HG02943 (cell line): ENCODE measurements around the gene NFIX.

Experiments
- ATAC-seq: cut with Tn5 transposase; IDR thresholded peaks from one replicate; pipeline ENCODE4 v1.9.1; 2021; ENCODE audit warnings: mild to moderate bottlenecking, low read depth, moderate library complexity; ENCODE audit not compliant: unreplicated experiment

NFIX gene

DNA sequence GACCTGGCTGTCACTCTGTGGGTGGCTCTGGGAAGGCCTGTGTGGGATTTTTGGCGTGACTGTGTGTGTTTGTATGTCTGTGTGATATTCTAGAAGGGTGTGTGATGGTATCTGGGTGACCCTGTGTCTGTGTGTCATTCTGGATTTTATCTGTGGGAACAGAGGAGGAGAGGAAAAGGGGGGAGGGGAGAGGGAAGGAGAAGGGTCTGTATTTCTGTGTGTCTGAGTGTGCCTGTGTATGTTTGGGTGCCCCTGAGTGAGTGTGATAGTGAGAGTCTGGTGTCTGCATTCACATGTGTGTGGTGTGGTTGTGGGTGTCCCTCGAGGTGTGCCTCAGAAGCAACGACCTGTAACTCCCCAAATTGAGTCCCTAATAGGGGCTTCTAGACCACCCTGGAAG, 8.1 kb upstream of the NFIX start:
- ATAC-seq: no peak

DNA sequence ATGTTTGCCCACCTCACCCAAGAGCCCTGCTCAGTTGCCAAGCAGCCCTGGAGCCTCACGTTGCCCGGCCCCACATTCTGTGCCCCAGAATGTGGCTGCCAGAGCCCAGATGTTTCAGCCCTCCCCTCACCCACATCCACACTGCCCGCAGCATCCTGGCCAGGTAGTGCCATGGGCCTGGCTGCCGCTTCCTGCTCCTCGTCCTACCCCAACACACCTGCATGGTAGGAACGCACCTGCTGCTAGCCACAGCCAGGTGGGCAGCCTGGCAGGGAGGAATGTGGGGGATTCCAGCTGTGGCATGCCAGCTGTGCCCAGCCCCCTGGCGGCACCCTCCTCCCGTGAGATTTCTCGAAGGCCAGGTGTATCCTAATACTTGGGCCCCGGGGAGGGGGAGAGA, 7.5 kb upstream of the NFIX start:
- no peak for ATAC-seq

DNA sequence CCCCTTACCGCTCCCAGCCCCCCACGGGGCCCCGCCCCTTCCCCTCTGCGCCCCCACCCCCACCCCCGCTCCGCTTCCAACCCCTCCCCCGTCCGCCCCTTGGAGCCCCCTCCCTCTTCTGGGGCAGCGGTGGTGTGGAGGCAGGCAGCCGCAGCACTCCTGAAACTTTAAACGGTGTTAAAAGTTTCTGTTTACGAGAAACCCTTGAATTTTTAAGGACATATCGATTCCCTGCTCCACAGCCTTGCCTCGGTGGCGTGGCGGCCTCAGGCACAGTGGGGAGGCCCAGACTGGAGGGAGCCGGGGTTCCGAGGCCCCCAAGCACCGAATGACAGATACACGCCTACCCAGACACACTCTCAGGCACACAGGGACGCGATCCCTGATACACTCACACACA, 4.8 kb upstream of the NFIX start:
- ATAC-seq: no peak

DNA sequence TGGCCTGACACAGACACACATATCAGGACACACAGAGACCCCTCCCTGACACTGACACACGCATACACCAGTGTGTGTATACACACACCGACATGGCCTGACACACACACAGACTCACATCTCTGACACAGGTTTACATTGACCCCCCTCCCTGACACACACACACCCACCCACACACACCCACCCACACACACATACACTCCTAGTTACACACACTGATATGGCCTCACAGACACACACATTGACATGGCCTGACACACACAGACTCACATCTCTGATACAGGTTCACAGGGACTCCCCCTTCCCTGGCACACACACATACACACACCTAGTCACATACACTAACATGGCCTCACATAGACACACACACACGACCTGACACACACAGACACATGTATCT, 4.4 kb upstream of the NFIX start:
- no peak for ATAC-seq

DNA sequence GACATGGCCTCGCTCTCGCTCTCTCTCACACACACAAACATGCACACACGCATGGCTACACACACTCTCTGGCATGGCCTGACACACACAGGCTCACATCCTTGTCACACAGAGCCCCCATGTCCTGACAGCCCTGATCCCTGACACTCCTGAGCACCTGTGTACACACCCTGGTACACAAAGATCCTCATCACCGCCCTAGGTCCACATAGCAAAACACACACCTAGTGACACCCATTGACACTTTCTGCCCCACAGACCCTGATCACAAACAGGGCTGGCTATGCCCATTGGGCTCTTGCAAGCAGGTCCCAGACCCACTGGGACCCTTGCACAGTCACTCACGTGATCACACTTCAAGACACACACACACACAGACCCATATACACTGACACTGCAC, 4.0 kb upstream of the NFIX start:
- no peak for ATAC-seq

DNA sequence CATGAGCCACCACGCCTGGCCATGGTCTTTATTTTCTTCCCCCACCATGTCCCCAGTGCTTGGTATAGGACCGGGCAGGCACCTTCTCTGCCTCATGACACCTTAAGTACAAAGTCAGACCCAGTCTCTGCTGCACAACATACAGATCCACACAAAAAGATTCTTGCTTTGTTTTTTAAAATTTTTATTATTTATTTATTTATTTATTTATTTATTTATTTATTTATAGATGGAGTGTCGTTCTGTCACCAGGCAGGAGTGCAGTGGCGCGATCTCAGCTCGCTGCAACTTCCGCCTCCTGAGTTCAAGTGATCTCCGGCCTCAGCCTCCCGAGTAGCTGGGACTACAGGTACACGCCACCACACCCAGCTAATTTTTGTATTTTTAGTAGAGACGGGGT, 2.5 kb upstream of the NFIX start:
- no peak for ATAC-seq

DNA sequence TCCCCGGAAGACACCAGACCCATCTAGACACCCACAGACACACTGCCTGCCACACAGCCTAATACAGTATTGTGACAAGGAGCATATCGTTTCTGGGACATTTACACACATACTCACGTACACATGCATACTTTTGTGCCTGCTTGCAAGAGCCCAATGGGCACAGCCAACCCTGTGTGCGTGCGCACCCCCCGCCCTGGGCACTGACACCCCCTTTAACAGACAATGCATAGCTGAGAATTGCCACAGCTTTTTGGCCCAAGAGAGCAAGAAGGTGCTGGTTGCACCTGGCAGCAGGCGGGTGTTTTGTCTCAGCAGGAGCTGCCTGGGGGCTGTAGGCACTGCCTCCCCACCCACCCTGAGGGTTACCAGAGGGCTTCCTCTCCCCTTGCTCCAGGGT, 1.7 kb upstream of the NFIX start:
- no peak for ATAC-seq

DNA sequence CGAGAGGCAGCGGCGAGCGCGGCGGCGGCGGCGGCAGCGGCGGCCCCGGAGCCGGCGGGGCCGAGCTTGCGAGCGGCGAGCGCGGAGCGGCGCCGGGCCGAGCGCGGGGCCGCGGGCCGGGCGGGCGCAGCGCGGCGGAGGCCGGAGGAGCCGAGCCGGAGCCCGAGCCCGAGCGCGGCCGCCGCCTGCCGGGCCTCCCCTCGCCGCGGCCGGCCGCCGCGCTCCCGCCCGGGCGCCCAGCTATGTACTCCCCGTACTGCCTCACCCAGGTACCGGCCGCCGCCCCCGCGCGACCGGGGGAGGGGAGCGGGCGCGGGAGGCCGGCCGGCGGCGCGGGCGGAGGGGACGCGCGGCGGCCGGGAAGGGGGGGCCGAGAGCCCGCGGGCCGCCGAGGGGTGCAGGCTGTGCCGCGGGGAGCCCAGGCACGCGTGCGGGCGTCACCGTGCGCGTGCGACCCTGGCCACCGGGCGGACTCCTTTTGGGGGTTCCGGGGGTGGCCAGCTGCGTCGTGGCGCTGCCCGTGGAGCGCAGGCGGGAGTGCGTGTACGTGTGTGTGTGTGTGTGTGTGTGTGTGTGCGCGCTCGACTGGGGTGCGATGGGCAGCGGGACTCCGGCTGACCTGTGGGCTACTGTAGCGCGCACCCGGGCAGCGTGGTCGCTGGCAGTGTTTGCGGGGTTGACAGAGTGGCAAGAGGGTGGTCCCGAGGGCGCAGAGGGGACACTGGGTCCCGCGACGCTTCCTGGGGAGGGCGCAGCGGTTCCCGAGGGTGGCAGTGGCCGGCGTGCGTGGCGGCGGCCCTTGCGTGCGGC, 526 bp downstream of the NFIX start:
- ATAC-seq: no peak

DNA sequence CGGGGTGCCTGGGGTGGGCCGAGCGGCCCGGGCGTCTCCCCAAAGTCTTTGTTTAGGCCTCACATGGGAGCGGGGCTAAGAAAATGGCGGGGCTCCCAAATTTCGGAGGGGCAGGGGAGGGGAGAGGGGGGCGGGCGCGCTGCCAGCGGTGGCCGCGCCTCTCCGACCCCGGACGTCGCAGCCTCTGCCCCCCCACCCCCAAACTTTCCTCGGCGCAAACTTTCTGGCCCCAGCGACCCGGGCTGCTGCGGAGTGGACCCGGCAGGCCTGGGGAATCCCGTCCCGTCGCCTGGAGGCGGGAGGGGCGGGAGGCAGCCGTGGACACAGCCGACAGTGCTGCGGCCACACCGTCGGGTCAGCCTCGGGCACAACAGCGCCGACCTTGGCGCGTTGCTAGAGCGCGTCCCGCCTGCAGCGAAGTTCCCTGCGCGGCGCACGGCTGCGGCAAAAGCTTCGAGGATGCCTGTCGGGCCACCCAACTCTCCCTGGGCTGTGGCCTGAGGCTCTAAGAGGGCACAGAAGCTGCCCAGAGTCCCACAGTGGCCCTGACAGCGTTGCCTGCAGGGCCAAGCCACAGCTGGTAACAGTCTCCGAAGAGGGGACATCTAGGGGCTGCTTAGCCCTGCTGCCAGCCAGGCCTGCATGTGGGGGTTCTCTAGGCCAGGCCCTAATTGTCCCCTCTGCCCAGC, 1.3 kb downstream of the NFIX start:
- ATAC-seq: no peak

DNA sequence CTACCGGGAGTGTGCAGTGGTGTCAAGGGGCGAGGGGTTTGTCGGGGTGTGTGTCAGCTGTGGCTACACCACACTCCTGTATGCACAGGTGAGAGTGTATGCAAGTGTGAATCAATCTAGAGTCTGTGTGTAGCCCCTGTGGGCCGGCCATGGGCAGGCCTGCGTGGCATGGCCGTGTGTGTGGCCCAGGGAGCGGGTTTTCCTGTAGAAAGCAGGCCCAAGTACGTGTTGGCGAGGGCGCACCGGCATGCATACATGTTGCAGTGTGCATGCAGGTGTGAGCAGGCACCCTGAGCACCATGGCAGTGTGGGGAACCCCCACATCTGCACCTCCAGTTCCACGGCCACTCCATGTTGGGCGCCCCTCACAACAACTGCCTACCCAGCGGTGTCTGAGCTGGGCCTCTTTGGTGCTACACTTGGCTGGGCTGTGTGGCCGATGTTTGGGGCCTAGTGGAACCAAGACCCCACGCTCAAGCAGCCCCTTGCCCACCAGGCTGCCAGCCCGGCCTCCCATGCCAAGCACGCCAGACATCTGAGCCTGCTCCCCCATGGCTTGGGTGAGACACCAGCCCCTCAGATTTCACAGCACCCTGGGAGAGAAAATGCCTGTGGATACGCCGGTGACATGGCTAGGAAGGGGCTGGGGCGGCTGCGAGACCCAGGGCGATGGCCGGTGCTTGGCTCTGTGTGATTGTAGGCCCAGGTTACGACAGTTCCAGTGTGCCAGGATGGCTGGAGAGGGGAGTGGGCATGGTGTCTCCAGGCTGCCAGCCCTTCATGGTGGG, 2.1 kb downstream of the NFIX start:
- ATAC-seq: no peak

DNA sequence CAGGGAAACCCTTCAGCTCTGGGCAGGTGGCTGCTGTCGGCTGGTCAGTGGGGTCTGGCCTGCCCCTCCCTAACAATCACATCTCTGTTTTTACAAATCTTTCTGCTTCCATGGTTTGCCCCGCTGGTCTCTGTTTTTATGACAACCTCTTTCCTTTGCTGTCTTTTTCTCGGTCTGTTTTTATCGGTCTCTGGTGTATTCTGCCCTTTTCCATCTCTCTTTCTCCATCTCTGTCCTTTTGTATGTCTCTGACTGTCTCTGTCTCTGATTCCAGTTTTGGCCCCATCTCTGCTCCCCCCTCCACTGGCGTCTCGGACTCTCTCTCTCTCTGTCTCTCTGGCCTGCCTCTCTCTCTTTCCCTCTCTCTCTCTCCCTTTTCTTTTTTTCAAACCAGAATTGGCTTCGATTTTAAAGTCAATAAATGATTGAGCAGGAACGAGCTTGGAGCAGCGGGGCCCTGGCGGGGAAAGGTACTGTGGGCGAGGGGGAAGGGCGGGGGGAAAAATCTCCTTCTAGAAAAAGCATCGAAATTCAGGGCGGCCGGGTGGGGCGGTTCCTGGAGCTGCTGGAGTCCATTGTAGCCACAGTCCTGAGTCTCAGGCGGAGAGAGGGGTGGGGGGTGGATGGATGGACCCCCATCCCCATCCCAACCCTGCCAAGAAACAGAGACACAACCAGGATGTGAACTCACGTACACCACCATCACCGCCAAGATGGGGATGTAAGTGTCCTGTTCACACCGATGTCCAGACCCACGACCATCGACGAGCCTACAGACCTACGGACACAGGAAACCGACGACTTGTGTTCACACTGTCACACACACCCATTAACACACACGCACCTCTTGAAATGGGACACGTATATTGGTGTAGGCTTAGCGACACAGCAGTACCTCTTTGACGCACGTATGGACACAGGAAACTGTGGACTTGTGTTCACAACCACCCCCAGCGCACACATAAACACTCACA, 3.0 kb downstream of the NFIX start:
- ATAC-seq: no peak

DNA sequence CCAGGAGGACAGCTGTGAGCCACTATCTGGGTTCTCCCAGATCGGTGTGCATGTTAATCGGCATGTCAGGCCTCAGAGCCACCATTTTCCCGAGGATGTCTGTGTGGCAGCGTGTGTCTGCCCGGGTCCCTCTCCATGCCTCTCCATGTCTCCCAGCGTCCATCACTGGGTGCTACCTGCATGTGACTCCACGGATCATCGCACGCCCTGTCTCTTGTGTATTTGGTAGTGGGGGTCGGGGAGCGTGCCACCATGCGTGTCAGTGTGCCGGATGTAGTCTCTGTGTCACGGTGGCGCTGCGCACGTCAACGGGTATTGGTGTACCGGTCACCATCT, 5.9 kb downstream of the NFIX start:
- ATAC-seq: no peak

DNA sequence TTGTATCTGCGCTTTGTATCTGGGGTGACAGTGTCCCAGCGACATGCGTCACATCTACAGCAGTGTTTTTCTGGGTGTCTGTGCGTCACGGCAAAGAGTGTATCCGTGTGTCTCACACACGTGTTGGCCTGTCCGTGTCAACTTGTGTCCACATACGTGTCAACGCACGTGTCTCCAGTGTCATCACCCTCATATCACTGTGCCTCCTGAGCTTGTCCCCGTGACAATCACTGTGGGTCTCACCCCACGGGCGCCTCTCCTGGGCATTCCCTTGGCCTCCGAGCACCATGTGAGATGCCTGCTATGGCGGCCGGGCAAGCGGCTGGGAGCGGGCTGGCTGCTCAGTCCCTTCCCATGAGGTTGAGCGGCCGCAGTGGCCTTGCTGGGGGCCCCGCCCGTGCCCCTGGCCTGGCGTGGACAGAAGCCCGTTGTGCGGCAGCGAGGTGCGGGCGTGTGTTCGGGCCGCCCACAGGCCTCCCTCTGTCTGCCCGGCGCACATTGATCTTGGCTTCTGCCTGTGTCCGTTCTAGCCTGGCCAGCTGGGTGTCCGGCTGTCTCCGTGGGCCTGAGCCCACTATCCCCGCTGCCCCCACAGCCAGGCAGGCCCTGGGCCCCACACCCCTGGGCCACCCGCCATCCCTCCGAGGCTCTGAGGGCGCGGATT, 6.4 kb downstream of the NFIX start:
- ATAC-seq: no peak

DNA sequence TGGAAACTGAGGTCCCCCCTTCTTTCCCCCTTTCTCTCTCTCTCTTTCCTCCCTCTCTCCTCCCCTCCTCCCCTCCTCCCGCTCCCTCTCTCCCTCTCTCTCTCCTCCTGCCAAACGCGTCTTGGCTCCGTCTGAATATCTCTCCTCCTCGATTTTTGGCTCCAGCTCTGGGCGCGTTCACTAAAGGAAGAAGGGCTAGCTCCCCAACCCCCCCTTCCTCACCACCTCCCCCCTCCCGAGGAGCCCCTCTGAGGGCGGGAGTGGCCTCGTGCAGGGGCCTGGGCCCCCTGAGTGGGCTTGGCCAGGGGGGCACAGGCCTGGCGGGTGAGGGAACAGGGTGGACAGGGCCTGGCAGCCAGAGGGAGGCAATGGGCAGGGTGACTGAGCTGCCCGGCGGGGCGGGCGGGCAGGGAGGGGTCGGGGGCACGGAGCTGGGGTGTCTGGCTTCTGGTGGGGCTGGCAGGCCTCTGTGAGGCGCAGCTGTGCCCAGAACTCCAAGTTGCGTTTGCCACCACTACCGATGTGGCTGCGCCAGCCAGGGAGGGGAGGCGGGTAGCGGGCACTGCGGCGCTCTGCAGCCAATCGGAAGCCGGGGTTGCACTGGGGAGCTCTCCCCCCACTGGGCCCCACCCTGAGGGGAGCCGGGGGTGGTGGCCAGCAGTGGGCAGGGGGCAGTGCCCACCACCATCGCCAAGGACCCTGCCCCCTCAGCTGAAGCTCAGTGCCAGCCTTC, 7.1 kb downstream of the NFIX start:
- no peak for ATAC-seq

DNA sequence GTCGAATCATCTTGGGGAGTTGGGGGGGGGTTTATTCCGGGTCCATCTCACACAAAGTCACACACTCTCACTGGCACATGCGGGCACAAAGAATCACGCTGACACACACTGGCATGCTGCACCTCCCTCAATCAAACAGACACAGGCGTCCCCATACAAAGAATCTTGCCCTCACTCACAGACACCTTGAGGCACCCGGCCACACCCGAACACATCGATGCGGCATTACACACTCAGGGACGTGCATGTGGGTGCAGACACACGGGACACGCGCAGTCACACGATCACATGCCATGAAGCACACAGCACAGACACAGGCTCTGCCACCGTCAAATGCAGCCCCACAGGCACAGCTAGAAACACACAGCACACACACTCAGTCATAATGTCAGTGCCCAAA, 7.8 kb downstream of the NFIX start:
- no peak for ATAC-seq

DNA sequence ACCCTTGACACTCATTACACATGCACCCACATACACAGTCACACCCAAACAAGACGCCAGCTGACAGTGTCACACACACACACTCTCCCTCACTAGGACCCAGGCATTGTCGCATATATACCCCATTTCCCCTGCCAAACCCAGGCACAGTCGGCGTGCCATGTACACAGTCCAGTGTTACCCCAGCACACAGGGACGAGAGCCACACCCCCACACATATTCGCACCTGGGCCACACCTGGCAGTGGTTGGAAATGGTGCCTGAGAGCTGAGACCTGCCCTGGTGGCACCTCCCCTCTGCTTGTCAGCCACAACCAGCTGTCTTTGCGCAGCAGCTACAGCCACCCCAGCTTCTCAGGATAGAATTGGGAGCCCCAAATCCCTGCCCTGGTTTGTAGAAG, 9.0 kb downstream of the NFIX start:
- ATAC-seq: no peak

DNA sequence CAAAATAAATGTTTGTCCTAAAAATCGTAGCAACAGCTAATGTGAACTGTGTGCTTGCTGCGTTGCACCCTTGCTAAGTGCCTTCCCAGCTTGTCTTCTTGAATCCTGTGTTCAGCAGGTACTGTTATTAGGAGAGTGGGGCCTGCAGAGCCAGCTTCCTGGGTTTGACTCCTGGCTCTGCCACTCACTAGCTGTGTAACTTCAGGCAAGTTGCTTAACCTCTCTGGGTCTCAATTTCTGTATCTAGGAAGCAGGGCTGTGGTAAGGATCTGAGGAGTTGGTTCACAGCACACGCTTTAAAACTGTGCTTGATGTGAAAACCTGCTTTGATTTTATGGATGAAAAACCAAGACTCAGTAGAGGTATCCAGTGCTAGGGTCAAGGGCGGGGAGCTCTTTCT, 10.0 kb downstream of the NFIX start:
- ATAC-seq: no peak

DNA sequence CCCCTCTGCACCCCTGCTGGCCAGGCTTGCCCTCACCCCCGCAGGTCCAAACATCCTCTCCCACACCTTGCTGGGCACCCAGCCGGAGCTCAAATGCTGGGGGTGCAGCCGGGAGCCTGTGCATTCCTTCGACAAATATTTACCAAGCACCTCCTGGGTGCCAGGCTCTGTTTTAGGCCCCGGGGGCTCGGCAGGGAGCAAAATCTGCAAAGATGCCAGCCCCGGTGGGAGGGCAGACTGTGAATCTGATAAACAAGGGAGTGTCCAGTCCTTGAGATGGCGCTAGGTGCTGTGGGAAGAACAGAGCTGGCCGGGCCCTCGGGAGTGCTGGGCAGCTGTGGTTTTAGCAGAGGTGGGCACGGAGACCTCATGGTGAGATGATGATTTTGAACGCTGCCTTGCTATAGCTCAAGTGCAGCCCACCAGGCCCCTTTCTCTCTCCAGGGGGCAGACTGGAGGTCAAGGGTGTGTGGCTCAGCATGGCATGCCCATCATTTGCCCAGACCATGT, 10.6 kb downstream of the NFIX start:
- ATAC-seq: no peak
